Neural progenitor cell (in vitro differentiated cells): ENCODE measurements around the gene SLC25A6. TPM values are rescaled to one million over a fixed set of nuclear protein-coding genes. Genes with fewer than 3 reads are reported as not detected.
"Not testable (repeated sequence)": the region's sequence is repeated elsewhere in the genome, so short reads cannot be mapped to it uniquely, and the experiment has no call there.

Source experiments
- DNase-seq: peaks from one replicate; pipeline ENCODE4 v3.0.0-alpha.2; 2016; ENCODE audit warnings: low spot score
- H2AFZ ChIP-seq: fragments of 200-600 bp; sonication (generic); replicated peaks from 2 replicates; pipeline ENCODE4 v1.6.1; 2016; ENCODE audit warnings: antibody characterized with exemption
- H3F3A ChIP-seq: fragments of 200-600 bp; sonication (generic); 2 replicates; pipeline ENCODE4 v1.6.1; 2016; ENCODE audit warnings: antibody characterized with exemption, low read depth
- H3K27ac ChIP-seq: fragments of 200-600 bp; sonication (generic); 2 replicates; pipeline ENCODE4 v1.5.1; 2016; ENCODE audit warnings: mild to moderate bottlenecking
- H3K27me3 ChIP-seq: fragments of 200-600 bp; sonication (generic); 2 replicates; pipeline ENCODE4 v1.6.1; 2016; ENCODE audit warnings: mild to moderate bottlenecking, moderate library complexity
- H3K36me3 ChIP-seq: fragments of 200-600 bp; sonication (generic); 2 replicates; pipeline ENCODE4 v1.5.1; 2016
- H3K4me1 ChIP-seq: fragments of 200-600 bp; sonication (generic); 2 replicates; pipeline ENCODE4 v1.6.1; 2016; ENCODE audit warnings: mixed run types
- H3K4me2 ChIP-seq: fragments of 200-600 bp; sonication (generic); 2 replicates; pipeline ENCODE4 v1.6.1; 2016
- H3K4me3 ChIP-seq: fragments of 200-600 bp; sonication (generic); 2 replicates; pipeline ENCODE4 v1.5.1; 2016
- H3K79me2 ChIP-seq: fragments of 200-600 bp; sonication (generic); 2 replicates; pipeline ENCODE4 v1.6.1; 2016; ENCODE audit warnings: low read depth
- H3K9ac ChIP-seq: fragments of 200-600 bp; sonication (generic); 2 replicates; pipeline ENCODE4 v1.6.1; 2016
- H3K9me3 ChIP-seq: fragments of 200-600 bp; sonication (generic); 2 replicates; pipeline ENCODE4 v1.5.1; 2016; ENCODE audit warnings: low read depth
- H4K20me1 ChIP-seq: fragments of 200-600 bp; sonication (generic); 2 replicates; pipeline ENCODE4 v1.6.1; 2016; ENCODE audit warnings: low read depth
- H3K27ac Mint-ChIP-seq: 3 replicates; pipeline ENCODE4 v1.8.0; 2021; ENCODE audit warnings: mixed read lengths
- H3K27me3 Mint-ChIP-seq: 2 replicates; pipeline ENCODE4 v1.8.0; 2022; ENCODE audit warnings: low read depth, mild to moderate bottlenecking, inconsistent platforms, moderate library complexity, mixed read lengths; ENCODE audit not compliant: insufficient read depth
- H3K36me3 Mint-ChIP-seq: 3 replicates; pipeline ENCODE4 v1.8.0; 2021; ENCODE audit warnings: mixed read lengths
- H3K4me1 Mint-ChIP-seq: 3 replicates; pipeline ENCODE4 v1.8.0; 2021; ENCODE audit warnings: mixed read lengths
- H3K4me3 Mint-ChIP-seq: 3 replicates; pipeline ENCODE4 v1.8.0; 2021; ENCODE audit warnings: mild to moderate bottlenecking, moderate library complexity, mixed read lengths
- H3K9me3 Mint-ChIP-seq: 3 replicates; pipeline ENCODE4 v1.8.0; 2020; ENCODE audit warnings: mixed read lengths
- CTCF ChIP-seq: fragments of 200-600 bp; sonication (generic); IDR thresholded peaks from 2 replicates; pipeline ENCODE4 v1.5.1; 2017; ENCODE audit warnings: antibody characterized with exemption, mild to moderate bottlenecking
- EZH2 ChIP-seq: fragments of 200-600 bp; sonication (generic); IDR thresholded peaks from 2 replicates; pipeline ENCODE4 v1.6.1; 2017; ENCODE audit warnings: antibody characterized with exemption, mild to moderate bottlenecking, moderate library complexity
- EZH2phosphoT487 ChIP-seq: fragments of 200-600 bp; sonication (generic); IDR thresholded peaks from 2 replicates; pipeline ENCODE4 v1.6.1; 2017; ENCODE audit warnings: antibody characterized with exemption
- total RNA-seq: library from RNA; depleted of rRNA; stranded (reverse); fragments of >200 nt; gene quantifications from 2 replicates; pipeline ENCODE4 v1.2.3, GENCODE V29; 2015; ENCODE audit warnings: low replicate concordance

Gene SLC25A6
- total RNA-seq, 1 donor from 2014 or later, result 193 TPM

GRCh38 chrX:1434871-1435240, 42.9 kb upstream of the SLC25A6 start:
- Histone ChIP-seq H3K27ac (no peak overlapping the region), H3K9ac (no peak overlapping the region), H3K4me2 (no peak overlapping the region), H3K36me3 (peaks cover 5% of the 10 kb centered on the region), H3K79me2 (no peaks in the 10 kb centered on the region), H3F3A (peaks cover 12% of the 10 kb centered on the region), H3K4me1 (no peaks in the 10 kb centered on the region), H3K27me3 (no peaks in the 10 kb centered on the region), H4K20me1 (no peaks in the 10 kb centered on the region), H3K9me3 (no peaks in the 10 kb centered on the region), H3K4me3 (no peak overlapping the region), H2AFZ (no peak overlapping the region)
- Mint-ChIP-seq H3K9me3 (peaks cover 13% of the 10 kb centered on the region), H3K4me1 (peaks cover 7% of the 10 kb centered on the region), H3K4me3 (no peak overlapping the region), H3K27ac (no peak overlapping the region), H3K36me3 (peaks cover 38% of the 10 kb centered on the region), H3K27me3 (peaks cover 10% of the 10 kb centered on the region)
- TF ChIP-seq EZH2, result no peak
- DNase-seq, result no peak

DNA sequence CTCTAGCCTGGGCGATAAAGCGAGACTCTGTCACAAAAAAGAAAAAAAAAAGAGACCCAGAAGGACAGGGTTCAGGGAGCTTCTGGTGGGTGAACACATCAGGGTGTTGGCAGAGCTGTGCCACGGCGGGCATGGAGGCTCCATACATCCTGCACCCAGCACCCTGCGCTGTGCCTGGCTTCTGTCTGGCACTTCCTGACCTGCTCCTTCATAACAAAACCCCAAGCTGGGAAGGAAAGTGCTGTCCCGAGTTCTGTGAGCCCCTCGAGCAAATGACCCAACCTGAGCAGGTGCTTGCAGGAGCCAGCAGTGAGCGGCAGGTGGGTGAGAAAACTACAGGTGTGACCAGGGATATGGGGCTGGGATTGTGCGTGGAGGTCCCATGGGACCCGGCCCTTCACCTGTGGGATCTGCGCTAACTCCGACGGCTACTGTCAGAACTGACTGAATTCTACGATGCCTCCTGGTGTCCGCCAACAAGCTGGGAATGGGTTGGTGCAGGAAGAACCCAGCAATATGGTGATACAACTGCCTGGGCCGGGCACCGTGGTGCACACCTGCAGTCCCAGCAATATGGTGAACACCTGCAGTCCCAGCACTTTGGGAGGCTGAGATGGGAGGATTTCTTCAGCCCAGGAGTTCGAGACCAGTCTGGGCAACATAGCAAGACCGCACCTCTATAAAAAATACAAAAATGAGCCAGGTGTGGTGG, 41.9 kb upstream of the SLC25A6 start:
- Histone ChIP-seq H3K4me2 (no peak overlapping the region), H3F3A (peaks cover 12% of the 10 kb centered on the region), H3K36me3 (peaks cover 5% of the 10 kb centered on the region), H3K27me3 (no peaks in the 10 kb centered on the region), H3K9me3 (no peaks in the 10 kb centered on the region), H3K27ac (no peak overlapping the region), H3K9ac (no peak overlapping the region), H4K20me1 (no peaks in the 10 kb centered on the region), H3K79me2 (no peaks in the 10 kb centered on the region), H3K4me3 (no peak overlapping the region), H2AFZ (no peak overlapping the region), H3K4me1 (no peaks in the 10 kb centered on the region)
- Mint-ChIP-seq H3K9me3 (peaks cover 13% of the 10 kb centered on the region), H3K4me1 (peaks cover 7% of the 10 kb centered on the region), H3K4me3 (peak overlapping the region; percentile 18), H3K27ac (no peak overlapping the region), H3K27me3 (peaks cover 10% of the 10 kb centered on the region), H3K36me3 (peaks cover 35% of the 10 kb centered on the region)
- no peak for DNase-seq
- TF ChIP-seq EZH2phosphoT487 (no peak), CTCF (no peak), EZH2 (no peak)

DNA sequence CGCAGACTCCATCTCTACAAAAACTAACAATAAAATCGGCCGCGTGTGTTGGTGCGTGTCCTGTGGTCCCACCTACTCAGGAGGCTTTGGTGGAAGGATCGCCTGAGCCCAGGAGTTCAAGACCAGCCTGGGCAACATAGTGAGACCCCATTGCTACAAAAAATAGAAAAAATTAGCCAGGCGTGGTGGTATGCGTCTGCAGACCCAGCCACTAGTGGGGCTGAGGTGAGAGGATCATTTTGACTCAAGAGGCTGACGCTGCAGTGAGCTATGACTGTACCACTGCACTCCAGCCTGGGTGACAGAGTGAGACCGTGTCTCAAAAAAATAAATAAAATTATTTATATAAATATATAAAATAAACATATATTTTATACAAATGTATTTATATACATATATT, 38.5 kb upstream of the SLC25A6 start:
- no peaks in the 10 kb centered on the region for H3K9me3 ChIP-seq
- peaks cover 12% of the 10 kb centered on the region for H3F3A ChIP-seq
- no peak for TF ChIP-seq EZH2
- TF ChIP-seq EZH2phosphoT487, result no peak
- TF ChIP-seq CTCF, result no peak
- H3K79me2 ChIP-seq, result no peaks in the 10 kb centered on the region
- no peak overlapping the region for H3K27ac ChIP-seq
- H3K4me1 ChIP-seq, result no peaks in the 10 kb centered on the region
- Mint-ChIP-seq H3K9me3 (peaks cover 7% of the 10 kb centered on the region), H3K27ac (no peak overlapping the region), H3K27me3 (peaks cover 7% of the 10 kb centered on the region), H3K4me3 (no peak overlapping the region), H3K36me3 (peaks cover 26% of the 10 kb centered on the region), H3K4me1 (peaks cover 7% of the 10 kb centered on the region)
- DNase-seq, result no peak
- H3K27me3 ChIP-seq, result no peaks in the 10 kb centered on the region
- no peak overlapping the region for H3K4me2 ChIP-seq
- no peak overlapping the region for H2AFZ ChIP-seq
- no peaks in the 10 kb centered on the region for H4K20me1 ChIP-seq
- H3K4me3 ChIP-seq, result no peak overlapping the region
- H3K9ac ChIP-seq, result no peak overlapping the region
- H3K36me3 ChIP-seq, result peaks cover 3% of the 10 kb centered on the region

GRCh38 chrX:1427756-1428155, 35.8 kb upstream of the SLC25A6 start:
- Histone ChIP-seq H3K79me2 (no peaks in the 10 kb centered on the region), H3K9me3 (no peaks in the 10 kb centered on the region), H3K27me3 (no peaks in the 10 kb centered on the region), H3K9ac (no peak overlapping the region), H4K20me1 (no peaks in the 10 kb centered on the region), H3F3A (peaks cover 12% of the 10 kb centered on the region), H3K4me3 (no peak overlapping the region), H3K4me2 (no peak overlapping the region), H3K27ac (no peak overlapping the region), H3K4me1 (no peaks in the 10 kb centered on the region), H3K36me3 (peaks cover 5% of the 10 kb centered on the region), H2AFZ (no peak overlapping the region)
- Mint-ChIP-seq H3K27me3 (peaks cover 7% of the 10 kb centered on the region), H3K36me3 (peaks cover 42% of the 10 kb centered on the region), H3K27ac (no peak overlapping the region), H3K4me3 (no peak overlapping the region), H3K9me3 (peaks cover 23% of the 10 kb centered on the region), H3K4me1 (peaks cover 4% of the 10 kb centered on the region)
- no peak for TF ChIP-seq EZH2
- no peak for TF ChIP-seq EZH2phosphoT487
- TF ChIP-seq CTCF, result no peak
- no peak for DNase-seq

DNA sequence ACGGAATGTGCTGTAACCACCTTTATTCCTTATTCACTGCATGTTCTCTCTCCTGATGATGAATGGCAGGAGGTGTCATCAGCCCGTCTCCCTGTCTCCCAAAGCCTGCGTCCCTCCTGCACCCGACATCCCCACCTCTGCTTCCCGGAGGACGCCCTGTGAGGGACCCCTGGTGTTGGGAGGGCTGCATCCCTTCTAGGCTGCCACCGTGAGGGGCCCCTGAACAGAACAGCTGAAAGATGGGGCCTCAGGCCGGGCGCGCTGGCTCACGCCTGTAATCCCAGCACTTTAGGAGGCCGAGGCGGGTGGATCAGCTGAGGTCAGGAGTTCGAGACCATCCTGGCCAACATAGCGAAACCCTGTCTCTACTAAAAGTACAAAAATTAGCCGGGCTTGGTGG, 34.4 kb upstream of the SLC25A6 start:
- not testable (repeated sequence) for H3K4me1 ChIP-seq, H3K9ac ChIP-seq, H3K9me3 ChIP-seq, H3K27me3 Mint-ChIP-seq, H3K27me3 ChIP-seq, H3K4me3 Mint-ChIP-seq, H3F3A ChIP-seq, H3K4me1 Mint-ChIP-seq, H3K27ac ChIP-seq, H3K79me2 ChIP-seq, H3K4me3 ChIP-seq, H2AFZ ChIP-seq, H3K4me2 ChIP-seq, DNase-seq, H4K20me1 ChIP-seq, H3K27ac Mint-ChIP-seq
- H3K36me3 ChIP-seq, result peaks cover 16% of the 10 kb centered on the region
- peaks cover 35% of the 10 kb centered on the region for H3K9me3 Mint-ChIP-seq
- H3K36me3 Mint-ChIP-seq, result peaks cover 53% of the 10 kb centered on the region
